ENCODE data around the gene NUP214.

DNA sequence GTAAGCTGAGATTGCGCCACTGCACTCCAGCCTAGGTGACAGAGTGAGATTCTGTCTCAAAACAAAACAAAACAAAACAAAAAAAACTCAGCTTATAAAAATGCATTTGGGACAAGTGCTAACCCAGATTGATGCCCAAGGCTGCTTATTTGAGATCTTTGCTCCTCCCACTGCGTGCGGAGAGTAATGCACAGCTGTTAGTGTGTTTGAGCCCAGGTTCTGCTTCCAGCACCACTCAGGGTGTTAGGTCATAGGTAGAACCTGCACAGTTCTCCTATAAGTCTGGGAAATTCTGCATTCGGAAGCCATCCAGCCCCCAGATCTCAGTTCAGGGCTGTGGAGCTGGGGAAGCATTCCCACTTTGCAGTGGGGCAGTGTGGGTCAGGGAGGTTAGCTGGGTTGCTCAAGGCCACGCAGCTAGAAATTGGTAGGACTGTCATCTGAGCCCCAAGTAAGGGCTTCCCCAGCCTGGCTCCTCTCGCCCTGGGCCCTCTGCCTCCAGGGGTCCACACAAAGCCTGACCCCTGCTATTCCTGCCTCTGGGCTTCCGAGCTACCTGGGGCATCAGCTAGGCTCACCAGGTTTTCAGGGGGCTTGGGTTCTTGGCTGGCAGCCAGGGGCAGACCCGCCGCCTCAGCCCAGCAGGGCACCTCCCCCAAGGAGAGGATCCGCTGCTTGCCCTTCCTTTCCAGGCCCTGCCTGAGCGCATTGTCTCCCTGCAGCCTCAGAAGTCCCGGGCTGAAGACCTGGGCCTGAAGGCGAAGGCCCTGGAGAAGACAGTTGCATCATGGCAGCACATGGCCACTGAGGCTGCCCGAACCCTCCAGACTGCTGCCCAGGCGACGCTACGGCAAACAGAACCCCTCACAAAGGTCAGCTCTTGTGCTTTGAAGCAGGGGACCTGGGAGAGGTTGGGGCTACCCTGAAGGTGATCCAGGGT, 46.7 kb upstream of the NUP214 start:
- no peak for TF ChIP-seq SIX5 (IDR thresholded peaks at IDR 0.05; ENCODE audit: low read depth, low read length)
- no peak for TF ChIP-seq POLR2A (IDR thresholded peaks at IDR 0.05; ENCODE audit: control extremely low read depth in 1 of 2, low read depth in 2 of 2, low read length in 2 of 2)
- TF ChIP-seq EP300 (IDR thresholded peaks at IDR 0.05; ENCODE audit: borderline replicate concordance in 1 of 2, low read depth in 2 of 2, low read length in 2 of 2), result no peak
- TF ChIP-seq GABPA (IDR thresholded peaks at IDR 0.05; ENCODE audit: borderline replicate concordance, insufficient read depth, low read length), result no peak
- TF ChIP-seq, protein P1, sequence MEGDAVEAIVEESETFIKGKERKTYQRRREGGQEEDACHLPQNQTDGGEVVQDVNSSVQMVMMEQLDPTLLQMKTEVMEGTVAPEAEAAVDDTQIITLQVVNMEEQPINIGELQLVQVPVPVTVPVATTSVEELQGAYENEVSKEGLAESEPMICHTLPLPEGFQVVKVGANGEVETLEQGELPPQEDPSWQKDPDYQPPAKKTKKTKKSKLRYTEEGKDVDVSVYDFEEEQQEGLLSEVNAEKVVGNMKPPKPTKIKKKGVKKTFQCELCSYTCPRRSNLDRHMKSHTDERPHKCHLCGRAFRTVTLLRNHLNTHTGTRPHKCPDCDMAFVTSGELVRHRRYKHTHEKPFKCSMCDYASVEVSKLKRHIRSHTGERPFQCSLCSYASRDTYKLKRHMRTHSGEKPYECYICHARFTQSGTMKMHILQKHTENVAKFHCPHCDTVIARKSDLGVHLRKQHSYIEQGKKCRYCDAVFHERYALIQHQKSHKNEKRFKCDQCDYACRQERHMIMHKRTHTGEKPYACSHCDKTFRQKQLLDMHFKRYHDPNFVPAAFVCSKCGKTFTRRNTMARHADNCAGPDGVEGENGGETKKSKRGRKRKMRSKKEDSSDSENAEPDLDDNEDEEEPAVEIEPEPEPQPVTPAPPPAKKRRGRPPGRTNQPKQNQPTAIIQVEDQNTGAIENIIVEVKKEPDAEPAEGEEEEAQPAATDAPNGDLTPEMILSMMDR (IDR thresholded peaks at IDR 0.05; ENCODE audit: control extremely low read depth in 1 of 3, insufficient read depth in 1 of 3, low read depth in 1 of 3, low read length in 3 of 3), result no peak
- no peak for TF ChIP-seq SIN3A (conservative IDR thresholded peaks at IDR 0.05 in 1 of 2, IDR thresholded peaks at IDR 0.05 in 1 of 2; ENCODE audit: low read depth in 1 of 2, low read length in 2 of 2)

Measured in H1 (cell line).